ENCODE results near the gene BGN.

Gene BGN

GRCh38 chrX:153514259-153514658 lies 19.5 kb downstream of the BGN start:
- no peak overlapping the region for H3K4me3 ChIP-seq (replicated peaks in 1 of 2; ENCODE audit: low read depth in 2 of 2, low read length in 2 of 2)
- no peak for TF ChIP-seq CTCF (IDR thresholded peaks at IDR 0.05; ENCODE audit: low read depth, low read length)
- no peak for DNase-seq (ENCODE audit: low read depth in 2 of 2)

GRCh38 chrX:153515435-153515834 lies 20.7 kb downstream of the BGN start:
- no peak for TF ChIP-seq CTCF (IDR thresholded peaks at IDR 0.05; ENCODE audit: low read depth, low read length)
- no peak for DNase-seq (ENCODE audit: low read depth in 2 of 2)
- H3K4me3 ChIP-seq (replicated peaks in 1 of 2; ENCODE audit: low read depth in 2 of 2, low read length in 2 of 2) = no peak overlapping the region

- no peak for DNase-seq (ENCODE audit: low read depth in 2 of 2)
- TF ChIP-seq CTCF (IDR thresholded peaks at IDR 0.05; ENCODE audit: low read depth, low read length) = no peak
- no peak overlapping the region for H3K4me3 ChIP-seq (replicated peaks in 1 of 2; ENCODE audit: low read depth in 2 of 2, low read length in 2 of 2)
Observed at GRCh38 chrX:153516073-153516472, 21.3 kb downstream of the BGN start.

GRCh38 chrX:153517423-153517822 lies 22.6 kb downstream of the BGN start, which contains the start of gene ATP2B3:
ATP2B3 (plus strand) TSS chrX:153517642; CDS start chrX:153536248, 18,606 bp downstream.
- no peak for DNase-seq (ENCODE audit: low read depth in 2 of 2)
- no peak for TF ChIP-seq CTCF (IDR thresholded peaks at IDR 0.05; ENCODE audit: low read depth, low read length)
- H3K4me3 ChIP-seq (replicated peaks in 1 of 2; ENCODE audit: low read depth in 2 of 2, low read length in 2 of 2) = no peak within 1 kb of the TSS

GRCh38 chrX:153517946-153518834 lies 23.4 kb downstream of the BGN start:
- no peak for TF ChIP-seq CTCF (IDR thresholded peaks at IDR 0.05; ENCODE audit: low read depth, low read length)
- no peak overlapping the region for H3K4me3 ChIP-seq (replicated peaks in 1 of 2; ENCODE audit: low read depth in 2 of 2, low read length in 2 of 2)
- no peak for DNase-seq (ENCODE audit: low read depth in 2 of 2)

GRCh38 chrX:153519569-153520286 lies 24.9 kb downstream of the BGN start:
- no peak for DNase-seq (ENCODE audit: low read depth in 2 of 2)
- no peak for TF ChIP-seq CTCF (IDR thresholded peaks at IDR 0.05; ENCODE audit: low read depth, low read length)
- H3K4me3 ChIP-seq (replicated peaks in 1 of 2; ENCODE audit: low read depth in 2 of 2, low read length in 2 of 2) = no peak overlapping the region
